Peyer's patch (tissue), 4 donors: Measurements from ENCODE around the gene YIPF1.

ENCODE experiments used
- POLR2A ChIP-seq, 2 donors: fragments of 450-650 bp; IDR thresholded peaks; one replicate each; pipeline ENCODE4 v1.5.1; 2017; ENCODE audit warnings: antibody characterized with exemption in 2 of 2, mild to moderate bottlenecking in 2 of 2, moderate library complexity in 2 of 2
- TF ChIP-seq, protein P1 (sequence below), 6 experiments: fragments of 450-650 bp in 4 of 6; fragments of 200-600 bp in 2 of 6; sonication (generic) in 1 of 6; IDR thresholded peaks; one replicate each; pipeline ENCODE4 v1.5.1; 2017 to 2019; ENCODE audit warnings: antibody characterized with exemption in 6 of 6, mild to moderate bottlenecking in 3 of 6, moderate library complexity in 1 of 6

DNA sequence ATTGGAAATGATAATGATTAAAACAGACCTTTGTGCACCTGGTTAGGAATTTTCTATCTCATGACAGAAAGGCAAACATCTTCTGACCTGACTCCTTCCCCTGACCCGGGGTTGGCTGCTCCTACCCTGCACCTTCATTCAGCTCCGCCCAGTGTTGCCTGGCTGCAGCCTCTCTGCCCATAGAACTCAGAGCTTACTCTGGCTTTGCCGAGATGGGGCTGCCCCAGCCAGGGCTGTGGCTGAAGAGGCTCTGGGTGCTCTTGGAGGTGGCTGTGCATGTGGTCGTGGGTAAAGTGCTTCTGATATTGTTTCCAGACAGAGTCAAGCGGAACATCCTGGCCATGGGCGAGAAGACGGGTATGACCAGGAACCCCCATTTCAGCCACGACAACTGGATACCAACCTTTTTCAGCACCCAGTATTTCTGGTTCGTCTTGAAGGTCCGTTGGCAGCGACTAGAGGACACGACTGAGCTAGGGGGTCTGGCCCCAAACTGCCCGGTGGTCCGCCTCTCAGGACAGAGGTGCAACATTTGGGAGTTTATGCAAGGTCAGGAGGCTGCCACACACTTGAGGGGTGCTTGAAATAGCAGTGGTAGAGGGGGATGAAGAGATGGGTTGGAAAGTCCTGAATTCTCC is 4.5 kb upstream of the YIPF1 start, which contains the start of gene DIO1:
- TF ChIP-seq, protein P1, sequence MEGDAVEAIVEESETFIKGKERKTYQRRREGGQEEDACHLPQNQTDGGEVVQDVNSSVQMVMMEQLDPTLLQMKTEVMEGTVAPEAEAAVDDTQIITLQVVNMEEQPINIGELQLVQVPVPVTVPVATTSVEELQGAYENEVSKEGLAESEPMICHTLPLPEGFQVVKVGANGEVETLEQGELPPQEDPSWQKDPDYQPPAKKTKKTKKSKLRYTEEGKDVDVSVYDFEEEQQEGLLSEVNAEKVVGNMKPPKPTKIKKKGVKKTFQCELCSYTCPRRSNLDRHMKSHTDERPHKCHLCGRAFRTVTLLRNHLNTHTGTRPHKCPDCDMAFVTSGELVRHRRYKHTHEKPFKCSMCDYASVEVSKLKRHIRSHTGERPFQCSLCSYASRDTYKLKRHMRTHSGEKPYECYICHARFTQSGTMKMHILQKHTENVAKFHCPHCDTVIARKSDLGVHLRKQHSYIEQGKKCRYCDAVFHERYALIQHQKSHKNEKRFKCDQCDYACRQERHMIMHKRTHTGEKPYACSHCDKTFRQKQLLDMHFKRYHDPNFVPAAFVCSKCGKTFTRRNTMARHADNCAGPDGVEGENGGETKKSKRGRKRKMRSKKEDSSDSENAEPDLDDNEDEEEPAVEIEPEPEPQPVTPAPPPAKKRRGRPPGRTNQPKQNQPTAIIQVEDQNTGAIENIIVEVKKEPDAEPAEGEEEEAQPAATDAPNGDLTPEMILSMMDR (IDR thresholded peaks at IDR 0.05): no peak
- TF ChIP-seq POLR2A (IDR thresholded peaks at IDR 0.05): no peak
